HG03460 (cell line): ENCODE measurements around the gene ACTN1.

ENCODE experiments used
- ATAC-seq: cut with Tn5 transposase; IDR thresholded peaks from one replicate; pipeline ENCODE4 v1.9.1; 2021; ENCODE audit not compliant: unreplicated experiment

The ACTN1 gene

GRCh38 chr14:68836082-68836481 lies 143.0 kb downstream of the ACTN1 start:
- ATAC-seq = no peak

DNA sequence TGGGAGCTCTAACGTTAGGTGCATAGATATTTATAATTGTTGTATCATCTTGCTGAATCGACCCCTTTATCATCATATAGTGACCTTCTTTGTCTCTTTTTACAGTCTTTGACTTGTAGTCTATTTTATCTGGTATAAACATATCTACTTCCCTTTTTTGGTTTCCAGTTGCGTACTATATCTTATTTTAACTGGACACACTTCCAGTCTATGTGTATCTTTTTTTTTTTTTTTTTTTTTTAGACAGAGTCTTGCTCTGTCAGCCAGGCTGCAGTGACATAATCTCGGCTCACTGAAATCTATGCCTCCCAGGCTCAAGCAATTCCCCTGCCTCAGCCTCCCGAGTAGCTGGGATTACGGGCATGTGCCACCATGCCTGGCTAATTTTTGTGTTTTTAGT lies 144.3 kb downstream of the ACTN1 start:
- no peak for ATAC-seq

- no peak for ATAC-seq
Measured at GRCh38 chr14:68828698-68829097, 150.4 kb downstream of the ACTN1 start.

DNA sequence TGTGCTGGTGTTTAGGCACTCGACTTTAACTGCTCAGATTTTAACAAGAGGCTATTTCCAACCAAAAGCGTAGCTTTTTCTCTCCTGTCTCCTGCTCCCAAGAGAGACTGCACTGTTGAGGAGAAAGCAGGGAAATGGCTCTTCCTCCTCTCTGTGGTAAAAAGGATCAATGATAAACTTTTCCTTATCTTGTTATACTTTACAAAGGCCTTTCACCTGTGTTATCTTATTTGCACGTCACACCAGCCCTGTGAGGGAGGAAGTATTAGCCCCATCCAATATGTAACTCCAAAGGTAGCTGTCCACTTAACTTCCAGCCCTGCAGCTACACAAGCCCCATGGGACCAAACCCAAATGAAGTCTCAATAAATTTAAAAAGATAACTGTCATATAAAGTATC lies 153.4 kb downstream of the ACTN1 start:
- no peak for ATAC-seq

DNA sequence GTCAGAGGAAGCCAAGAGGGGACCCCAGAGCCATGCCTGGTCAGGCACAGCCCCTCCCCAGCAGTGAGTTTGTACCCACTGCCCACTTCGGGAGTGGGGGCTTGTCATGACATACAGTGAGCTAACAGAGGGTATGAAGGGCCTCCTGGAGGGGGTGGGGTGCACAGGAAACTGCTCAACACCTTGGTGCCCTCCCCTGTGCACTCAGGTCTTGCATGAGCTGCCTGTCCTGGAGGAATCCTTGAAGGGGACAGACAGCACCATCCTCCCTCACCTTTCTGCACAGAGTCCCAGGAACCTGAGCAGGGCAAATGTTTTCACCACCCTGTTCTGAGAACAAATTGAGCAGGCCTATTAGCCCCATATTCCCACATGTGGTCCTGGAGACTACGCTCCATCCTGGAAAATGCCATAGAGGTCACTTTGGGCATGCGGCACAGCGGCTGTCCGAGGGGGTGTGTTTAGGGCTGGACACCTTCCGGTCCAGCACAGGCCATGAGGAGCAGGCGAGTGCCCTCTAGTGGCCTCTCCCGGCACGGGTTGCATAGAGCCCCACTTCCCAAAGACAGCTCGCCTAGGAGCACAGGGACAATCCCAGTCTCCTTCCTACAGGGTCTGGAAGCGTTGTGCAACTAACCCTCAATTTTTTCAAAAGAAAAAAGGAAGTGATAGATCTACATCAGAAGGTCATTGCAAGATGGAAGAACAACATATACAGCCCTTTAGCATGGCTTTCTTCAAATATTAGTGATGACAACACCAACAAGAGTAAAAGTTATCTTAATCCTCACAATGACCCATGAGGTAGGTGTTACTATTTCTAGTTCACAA lies 154.4 kb downstream of the ACTN1 start:
- ATAC-seq = no peak

DNA sequence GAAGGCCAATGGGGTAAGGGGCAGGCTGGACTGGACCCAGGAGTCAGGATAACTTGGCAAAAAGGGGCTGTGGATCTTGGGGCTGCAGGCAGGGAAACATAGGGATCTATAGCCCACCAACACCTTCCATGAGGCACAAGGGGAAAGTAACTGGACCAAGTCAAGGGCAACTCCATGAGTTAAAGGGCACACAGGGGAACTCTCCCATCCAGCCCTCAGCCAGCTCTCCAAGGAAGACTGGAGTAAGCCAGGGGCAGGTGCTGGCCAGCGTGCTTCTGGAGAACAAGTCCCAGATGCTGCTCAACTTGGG lies 154.9 kb downstream of the ACTN1 start:
- no peak for ATAC-seq
